Muscle layer of colon (tissue), 2 donors: ENCODE data around the gene TEKTIP1.
"Not testable (repeated sequence)": the region's sequence is repeated elsewhere in the genome, so short reads cannot be mapped to it uniquely, and the experiment has no call there.

ENCODE experiments used
- H3K27ac ChIP-seq: one replicate; pipeline ENCODE4 v1.7.0; 2013; ENCODE audit warnings: low read depth, mild to moderate bottlenecking, low read length, moderate library complexity
- H3K27me3 ChIP-seq, 2 donors: one replicate each; pipeline ENCODE4 v1.7.0; 2013; ENCODE audit warnings: low read length in 2 of 2, mild to moderate bottlenecking in 2 of 2; ENCODE audit not compliant: insufficient read depth in 2 of 2, control insufficient read depth in 1 of 2
- H3K36me3 ChIP-seq: one replicate; pipeline ENCODE4 v1.7.0; 2013; ENCODE audit warnings: mild to moderate bottlenecking, low read length; ENCODE audit not compliant: insufficient read depth
- H3K4me1 ChIP-seq: one replicate; pipeline ENCODE4 v1.7.0; 2013; ENCODE audit warnings: mild to moderate bottlenecking, low read length; ENCODE audit not compliant: insufficient read depth
- H3K4me3 ChIP-seq, 2 donors: one replicate each; pipeline ENCODE4 v1.7.0; 2013; ENCODE audit warnings: low read length in 2 of 2, low read depth in 1 of 2, mild to moderate bottlenecking in 1 of 2, moderate library complexity in 1 of 2
- H3K9ac ChIP-seq: one replicate; pipeline ENCODE4 v1.7.0; 2013; ENCODE audit warnings: low read length
- H3K9me3 ChIP-seq: one replicate; pipeline ENCODE4 v1.7.0; 2013; ENCODE audit warnings: mild to moderate bottlenecking, low read length
- donor health status: abdominal sarcoma.
- donor health status: Adenocarcinoma of cecum.

Gene TEKTIP1

DNA sequence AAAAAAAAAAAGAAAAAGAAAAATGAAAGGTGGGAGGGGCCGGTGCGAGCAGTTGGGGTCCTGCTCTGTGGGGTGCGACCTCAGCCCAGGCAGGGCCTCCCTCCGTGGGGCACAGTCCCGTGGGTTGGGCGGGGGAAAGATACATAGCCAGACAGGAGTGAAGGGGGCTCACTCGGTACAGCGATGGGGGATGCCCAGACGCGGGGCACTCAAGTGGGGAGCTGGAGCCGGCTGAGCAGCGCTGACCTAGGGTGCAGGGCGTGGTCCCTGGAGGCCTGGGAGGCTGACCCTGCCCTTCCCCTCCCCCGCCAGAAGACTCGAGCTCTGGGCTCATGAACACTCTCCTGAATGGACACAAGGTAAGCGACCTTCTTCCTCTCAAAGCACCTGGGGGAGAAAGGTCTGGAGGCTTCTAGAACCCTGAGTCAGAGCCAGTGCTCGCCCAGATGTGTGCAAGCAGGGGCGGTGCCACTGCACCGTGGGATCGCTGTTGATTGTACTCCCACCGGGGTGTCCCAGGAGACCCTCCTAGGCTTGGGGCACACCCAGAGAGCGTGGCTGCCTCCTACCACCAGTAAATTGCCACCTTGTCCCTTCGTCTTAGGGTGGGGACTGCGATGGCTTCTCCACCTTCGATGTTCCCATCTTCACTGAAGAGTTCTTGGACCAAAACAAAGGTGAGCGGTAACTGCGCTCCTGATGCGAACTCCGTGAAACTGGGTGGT is 37.1 kb downstream of the TEKTIP1 start:
- H3K9me3 ChIP-seq: no peaks in the 10 kb centered on the region
- peak overlapping the region; percentile 73 for H3K27ac ChIP-seq
- H3K36me3 ChIP-seq: no peaks in the 10 kb centered on the region
- no peaks in the 10 kb centered on the region for H3K27me3 ChIP-seq
- H3K4me3 ChIP-seq: peak overlapping the region; percentile 14 to 74
- peaks cover 27% of the 10 kb centered on the region for H3K4me1 ChIP-seq
- peak overlapping the region; percentile 44 for H3K9ac ChIP-seq

DNA sequence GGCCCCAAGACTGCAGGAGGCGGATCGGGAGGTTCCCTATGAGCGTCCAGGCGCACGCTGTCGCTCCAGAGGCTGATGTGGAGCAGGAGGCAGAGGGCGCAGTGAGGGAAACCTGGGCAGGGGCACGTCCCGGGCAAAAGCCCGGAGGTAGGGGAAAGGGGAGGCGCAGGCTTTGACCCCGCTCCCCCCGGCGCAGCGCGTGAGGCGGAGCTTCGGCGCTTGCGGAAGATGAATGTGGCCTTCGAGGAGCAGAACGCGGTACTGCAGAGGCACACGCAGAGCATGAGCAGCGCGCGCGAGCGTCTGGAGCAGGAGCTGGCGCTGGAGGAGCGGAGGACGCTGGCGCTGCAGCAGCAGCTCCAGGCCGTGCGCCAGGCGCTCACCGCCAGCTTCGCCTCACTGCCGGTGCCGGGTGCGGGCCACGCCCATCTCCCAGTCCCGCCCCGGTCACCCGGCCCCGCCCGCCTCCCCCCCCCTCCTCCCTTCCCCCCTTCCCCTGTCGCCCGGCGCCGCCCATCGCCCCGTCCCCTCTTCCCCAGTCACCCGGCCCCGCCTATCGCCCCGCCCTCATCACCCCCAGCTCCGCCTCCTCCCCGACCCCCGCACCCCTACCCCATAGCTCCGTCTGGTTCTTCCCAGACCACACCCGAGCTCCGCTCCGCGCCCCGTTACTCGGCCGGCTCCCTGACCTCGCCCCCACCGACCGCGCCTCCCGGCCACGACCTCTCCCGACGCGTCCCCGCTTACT is 37.9 kb downstream of the TEKTIP1 start:
- Histone ChIP-seq H3K4me1 (peaks cover 25% of the 10 kb centered on the region), H3K4me3 (peak overlapping the region; percentile 14 to 74), H3K9ac (peak overlapping the region; percentile 44), H3K9me3 (no peaks in the 10 kb centered on the region), H3K27ac (peak overlapping the region; percentile 73), H3K27me3 (no peaks in the 10 kb centered on the region), H3K36me3 (no peaks in the 10 kb centered on the region)

DNA sequence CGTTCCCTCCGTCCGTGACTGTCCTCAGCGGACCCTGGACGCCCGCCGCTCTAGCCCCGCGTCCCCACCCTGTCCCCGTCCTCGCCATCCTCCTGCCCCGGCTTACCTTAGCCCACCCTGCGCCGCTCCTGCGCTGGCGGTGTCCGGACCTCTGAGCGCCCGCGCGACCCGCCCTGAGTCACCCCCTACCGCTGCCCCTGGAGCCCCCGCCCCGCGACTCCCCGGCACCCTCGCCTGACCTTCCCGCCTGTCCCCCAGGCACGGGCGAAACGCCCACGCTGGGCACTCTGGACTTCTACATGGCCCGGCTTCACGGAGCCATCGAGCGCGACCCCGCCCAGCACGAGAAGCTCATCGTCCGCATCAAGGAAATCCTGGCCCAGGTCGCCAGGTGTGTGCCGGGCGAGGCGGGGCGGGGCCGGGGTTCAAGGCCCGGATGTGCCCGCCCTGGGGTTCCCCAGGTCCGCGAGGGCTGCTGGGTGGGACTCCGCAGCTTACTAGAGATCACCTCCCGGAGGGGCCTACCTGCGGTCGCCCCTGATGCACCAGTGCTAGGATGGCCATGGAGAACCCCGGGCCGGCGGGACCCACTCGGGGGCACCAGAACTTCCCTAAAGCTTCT is 38.9 kb downstream of the TEKTIP1 start:
- no peaks in the 10 kb centered on the region for H3K36me3 ChIP-seq
- no peak overlapping the region for H3K27ac ChIP-seq
- no peaks in the 10 kb centered on the region for H3K27me3 ChIP-seq
- peaks cover 19% of the 10 kb centered on the region for H3K4me1 ChIP-seq
- no peak overlapping the region for H3K4me3 ChIP-seq
- H3K9me3 ChIP-seq: no peaks in the 10 kb centered on the region
- no peak overlapping the region for H3K9ac ChIP-seq

DNA sequence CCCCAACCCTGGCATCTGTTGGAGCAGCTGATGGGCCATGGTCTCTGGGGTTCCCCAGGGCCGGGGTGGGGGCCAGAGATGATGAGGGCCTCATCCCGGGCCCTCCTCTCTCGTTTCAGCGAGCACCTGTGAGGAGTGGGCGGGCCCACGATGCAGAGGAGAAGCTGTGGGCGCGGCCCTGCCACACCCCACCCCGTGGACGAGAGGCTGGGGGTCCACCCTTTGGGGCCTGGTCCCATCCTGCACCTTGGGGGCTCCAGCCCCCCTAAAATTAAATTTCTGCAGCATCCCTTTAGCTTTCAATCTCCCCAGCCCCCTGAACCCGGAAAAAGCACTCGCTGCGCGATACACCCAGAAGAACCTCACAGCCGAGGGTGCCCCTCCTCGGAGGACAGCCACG is 39.4 kb downstream of the TEKTIP1 start:
- Histone ChIP-seq H3K4me1 (peaks cover 18% of the 10 kb centered on the region), H3K36me3 (no peaks in the 10 kb centered on the region), H3K27me3 (no peaks in the 10 kb centered on the region), H3K4me3 (no peak overlapping the region), H3K9me3 (no peaks in the 10 kb centered on the region), H3K9ac (no peak overlapping the region), H3K27ac (no peak overlapping the region)

DNA sequence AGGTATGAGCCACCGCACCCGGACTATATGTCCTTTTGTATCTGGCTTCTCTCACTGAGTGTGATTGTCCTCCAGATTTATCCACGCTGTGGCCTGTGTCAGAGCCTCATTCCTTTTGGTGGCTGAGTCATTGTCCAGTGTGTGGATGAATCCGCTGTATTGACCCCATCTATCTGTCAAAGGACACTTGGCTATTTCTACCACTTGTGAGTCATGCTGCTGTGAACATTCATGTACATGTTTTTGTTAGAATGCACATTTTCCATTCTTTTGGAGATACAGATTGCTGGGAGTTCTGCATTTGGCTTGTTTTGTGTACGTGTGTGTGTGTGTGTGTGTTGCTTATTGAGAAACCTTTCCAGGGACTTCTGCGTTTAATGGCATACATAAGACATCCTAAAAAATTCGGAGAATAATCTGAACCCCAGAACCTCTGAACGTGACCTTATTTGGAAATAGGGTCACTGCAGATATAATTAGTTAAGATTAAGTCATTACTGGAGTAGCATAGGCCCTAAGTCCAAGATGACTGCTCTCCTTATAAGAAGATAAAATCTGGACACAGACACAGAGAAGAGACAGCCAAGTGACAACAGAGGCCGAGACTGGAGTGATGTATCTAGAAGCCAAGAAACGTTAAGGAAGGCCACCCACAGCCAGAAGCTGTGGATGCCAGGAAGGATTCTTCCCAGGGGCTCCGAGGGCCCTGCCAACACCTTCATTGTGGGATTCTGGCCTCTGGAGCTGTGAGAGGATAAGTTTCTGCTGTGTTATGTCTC is 41.4 kb downstream of the TEKTIP1 start:
- Histone ChIP-seq H3K27me3 (peaks cover 0 to 4% of the 10 kb centered on the region in 2 donors), H3K9ac (no peak overlapping the region), H3K9me3 (no peaks in the 10 kb centered on the region), H3K4me1 (peaks cover 12% of the 10 kb centered on the region), H3K4me3 (no peak overlapping the region), H3K36me3 (no peaks in the 10 kb centered on the region), H3K27ac (no peak overlapping the region)

DNA sequence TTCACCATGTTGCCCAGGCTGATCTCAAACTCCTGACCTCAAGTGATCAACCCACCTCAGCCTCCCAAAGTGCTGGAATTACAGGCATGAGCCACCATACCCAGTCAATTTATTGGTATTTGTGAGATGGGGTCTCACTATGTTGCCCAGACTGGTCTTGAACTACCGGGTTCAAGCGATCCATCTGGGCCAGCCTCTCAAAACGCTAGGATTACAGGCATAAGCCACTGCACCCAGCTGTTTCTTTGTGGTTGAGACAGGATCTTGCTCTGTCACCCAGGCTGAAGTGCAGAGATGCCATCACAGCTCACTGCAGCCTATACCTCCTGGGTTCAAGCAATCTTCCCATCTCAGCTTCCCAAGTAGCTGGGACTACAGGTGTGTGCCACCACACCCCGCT is 42.8 kb downstream of the TEKTIP1 start:
- not testable (repeated sequence) for H3K9me3 ChIP-seq, H3K36me3 ChIP-seq, H3K4me1 ChIP-seq, H3K9ac ChIP-seq, H3K4me3 ChIP-seq, H3K27ac ChIP-seq
- peaks cover 0 to 17% of the 10 kb centered on the region in 2 donors for H3K27me3 ChIP-seq

DNA sequence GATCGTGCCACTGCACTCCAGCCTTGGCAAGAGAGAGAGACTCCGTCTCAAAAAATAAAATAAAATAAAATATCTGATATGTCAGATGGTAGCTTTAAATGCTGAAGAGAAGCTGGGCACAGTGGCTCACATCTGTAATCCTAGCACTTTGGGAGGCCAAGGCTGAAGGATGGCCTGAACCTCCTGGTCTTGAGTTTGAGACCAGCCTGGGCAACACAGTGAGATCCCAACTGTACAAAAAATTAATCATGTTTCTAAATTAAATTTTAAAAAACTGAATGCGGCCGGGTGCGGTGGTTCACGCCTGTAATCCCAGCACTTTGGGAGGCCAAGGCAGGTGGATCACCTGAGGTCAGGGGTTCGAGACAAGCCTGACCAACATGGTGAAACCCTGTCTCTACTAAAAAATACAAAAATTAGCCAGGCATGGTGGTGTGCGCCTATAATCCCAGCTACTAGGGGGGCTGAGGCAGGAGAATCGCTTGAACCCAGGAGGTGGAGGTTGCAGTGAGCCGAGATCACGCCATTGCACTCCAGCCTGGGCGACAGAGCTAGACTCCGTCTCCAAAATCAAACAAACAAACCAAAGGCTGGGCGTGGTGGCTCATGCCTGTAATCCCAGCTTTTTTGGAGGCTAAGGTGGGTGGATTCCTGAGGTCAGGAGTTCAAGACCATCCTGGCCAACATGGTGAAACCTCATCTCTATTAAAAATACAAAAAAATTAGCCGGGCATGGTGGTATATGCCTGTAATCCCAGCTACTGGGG is 45.2 kb downstream of the TEKTIP1 start:
- H3K27ac ChIP-seq, H3K9ac ChIP-seq: not testable (repeated sequence)
- peaks cover 0 to 17% of the 10 kb centered on the region in 2 donors for H3K27me3 ChIP-seq

DNA sequence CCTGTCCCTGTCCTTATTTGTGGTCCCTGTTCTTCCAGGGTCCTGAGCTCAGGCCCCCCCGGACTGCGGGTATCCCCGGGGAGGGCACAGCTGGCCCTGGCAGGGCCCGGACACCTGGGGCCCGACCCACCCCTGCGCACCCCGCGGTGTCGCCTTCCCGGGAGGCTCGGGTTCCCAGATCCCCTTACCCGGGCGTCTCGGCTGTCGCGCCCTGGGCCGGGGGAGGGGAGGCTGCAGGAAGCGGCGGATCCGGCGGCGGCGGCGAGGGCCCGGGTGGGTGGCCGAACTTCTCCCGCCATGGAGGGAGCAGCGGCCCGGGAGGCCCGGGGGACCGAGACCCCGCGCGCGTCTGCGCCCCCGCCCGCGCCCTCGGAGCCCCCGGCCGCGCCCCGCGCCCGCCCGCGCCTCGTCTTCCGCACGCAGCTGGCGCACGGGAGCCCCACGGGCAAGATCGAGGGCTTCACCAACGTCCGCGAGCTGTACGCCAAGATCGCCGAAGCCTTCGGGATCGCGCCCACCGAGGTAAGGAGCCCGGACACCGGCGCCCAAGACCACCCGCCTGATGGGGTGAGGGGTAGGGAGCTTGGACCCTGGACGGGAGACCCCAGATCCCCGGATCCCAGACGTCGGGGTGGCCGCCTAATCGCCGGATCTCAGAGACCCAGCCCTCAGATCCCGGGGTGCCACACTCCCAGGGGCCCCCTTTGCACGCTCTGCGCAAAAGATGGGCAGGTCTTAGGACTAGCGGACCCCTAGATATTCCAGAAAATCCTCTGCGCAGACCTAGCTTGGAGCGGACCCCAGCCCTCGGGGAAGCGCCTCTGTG is 46.5 kb downstream of the TEKTIP1 start, which contains the start of gene GIPC3:
TSS of gene GIPC3 (plus strand) at position 178 of the 826 bp plus-strand sequence. CDS start at position 298, 120 bp downstream.
- no peaks in the 10 kb centered on the region for H3K9me3 ChIP-seq
- H3K9ac ChIP-seq: no peak within 1 kb of the TSS
- H3K4me1 ChIP-seq: peaks cover 12% of the 10 kb centered on the region
- H3K4me3 ChIP-seq: no peak within 1 kb of the TSS
- H3K27me3 ChIP-seq: peaks cover 0 to 17% of the 10 kb centered on the region in 2 donors
- no peak within 1 kb of the TSS for H3K27ac ChIP-seq
- no peaks in the 10 kb centered on the region for H3K36me3 ChIP-seq

More for the DNA sequence above, 45.2 kb downstream of the TEKTIP1 start:
- H3K36me3 ChIP-seq, H3K4me3 ChIP-seq, H3K9me3 ChIP-seq: not testable (repeated sequence)
- H3K4me1 ChIP-seq: peaks cover 12% of the 10 kb centered on the region

DNA sequence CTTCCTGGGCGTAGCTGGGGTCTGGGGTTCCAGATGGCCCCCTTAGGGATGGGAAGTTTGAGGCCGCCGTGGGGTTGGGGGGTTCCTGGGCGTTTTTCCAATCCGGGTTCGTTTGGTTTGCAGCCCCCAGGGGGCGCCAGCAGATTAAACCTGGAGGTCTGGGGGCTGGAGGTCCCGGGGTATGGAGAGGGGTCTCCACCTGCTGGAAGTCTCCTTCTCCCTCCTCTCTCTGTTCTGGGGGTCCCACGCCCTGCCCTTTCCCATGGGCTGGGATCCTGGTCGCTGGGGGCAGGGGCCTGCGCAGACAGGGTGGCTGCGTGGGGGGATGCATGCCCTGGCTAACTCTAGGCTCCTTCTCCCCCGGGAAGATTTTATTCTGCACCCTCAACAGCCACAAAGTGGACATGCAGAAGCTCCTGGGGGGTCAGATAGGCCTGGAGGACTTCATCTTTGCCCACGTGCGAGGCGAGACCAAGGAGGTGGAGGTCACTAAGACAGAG is 47.2 kb downstream of the TEKTIP1 start:
- H3K36me3 ChIP-seq: no peaks in the 10 kb centered on the region
- H3K9ac ChIP-seq: no peak overlapping the region
- H3K27me3 ChIP-seq: peaks cover 0 to 17% of the 10 kb centered on the region in 2 donors
- no peak overlapping the region for H3K4me3 ChIP-seq
- peaks cover 12% of the 10 kb centered on the region for H3K4me1 ChIP-seq
- H3K9me3 ChIP-seq: no peaks in the 10 kb centered on the region
- no peak overlapping the region for H3K27ac ChIP-seq
